GDM1 (cell line): ENCODE measurements around the gene CERS3.

Source experiments
- DNase-seq: peaks from one replicate; lab custom pipeline; 2025; lab: John Stamatoyannopoulos, UW

The CERS3 gene

GRCh38 chr15:100529556-100529955 lies 806 bp upstream of the CERS3 start:
- DNase-seq = no peak

GRCh38 chr15:100526027-100526481 lies 2.7 kb downstream of the CERS3 start:
- no peak for DNase-seq

- no peak for DNase-seq
Measured at GRCh38 chr15:100525436-100525835, 3.3 kb downstream of the CERS3 start.

GRCh38 chr15:100524326-100524725 lies 4.4 kb downstream of the CERS3 start:
- no peak for DNase-seq

GRCh38 chr15:100521907-100522306 lies 6.8 kb downstream of the CERS3 start:
- no peak for DNase-seq

- no peak for DNase-seq
Measured at GRCh38 chr15:100520132-100520921, 8.4 kb downstream of the CERS3 start.

- DNase-seq = no peak
Measured at GRCh38 chr15:100517846-100518245, 10.9 kb downstream of the CERS3 start.

GRCh38 chr15:100516643-100517512 lies 11.9 kb downstream of the CERS3 start:
- no peak for DNase-seq

GRCh38 chr15:100515758-100516157 lies 13.0 kb downstream of the CERS3 start:
- DNase-seq = no peak

- DNase-seq = no peak
Measured at GRCh38 chr15:100508641-100509300, 20.0 kb downstream of the CERS3 start.

- no peak for DNase-seq
Measured at GRCh38 chr15:100502651-100503050, 26.1 kb downstream of the CERS3 start.

- no peak for DNase-seq
Measured at GRCh38 chr15:100501117-100501516, 27.6 kb downstream of the CERS3 start.

GRCh38 chr15:100500226-100500990 lies 28.3 kb downstream of the CERS3 start:
- no peak for DNase-seq

- DNase-seq = no peak
Measured at GRCh38 chr15:100495861-100496260, 32.9 kb downstream of the CERS3 start.

- DNase-seq = no peak
Measured at GRCh38 chr15:100493213-100493612, 35.5 kb downstream of the CERS3 start.

- DNase-seq = no peak
Measured at GRCh38 chr15:100484443-100484842, 44.3 kb downstream of the CERS3 start.

GRCh38 chr15:100483370-100483769 lies 45.4 kb downstream of the CERS3 start:
- no peak for DNase-seq

GRCh38 chr15:100476805-100477204 lies 51.9 kb downstream of the CERS3 start:
- no peak for DNase-seq

- DNase-seq = no peak
Measured at GRCh38 chr15:100472736-100473135, 56.0 kb downstream of the CERS3 start.

GRCh38 chr15:100471933-100472332 lies 56.8 kb downstream of the CERS3 start:
- no peak for DNase-seq

- no peak for DNase-seq
Measured at GRCh38 chr15:100468285-100468684, 60.5 kb downstream of the CERS3 start.

GRCh38 chr15:100466073-100466472 lies 62.7 kb downstream of the CERS3 start:
- no peak for DNase-seq
